8988T (cell line): ENCODE results near the gene TMEM204.

Source experiments
- DNase-seq: peaks from one replicate; pipeline ENCODE4 v3.0.0; 2011

The TMEM204 gene

GRCh38 chr16:1533443-1533951 is at the start of gene TMEM204:
Gene TMEM204, plus strand, starts transcription at chr16:1533666. Its CDS starts 610 bp downstream, at chr16:1534276.
- DNase-seq, result no peak

- DNase-seq, result no peak
These were observed 47.5 kb upstream of the TMEM204 start for GRCh38 chr16:1485847-1486496.

- DNase-seq, result no peak
These were observed 46.7 kb upstream of the TMEM204 start for GRCh38 chr16:1486551-1487390.

- DNase-seq, result no peak
These were observed 45.9 kb upstream of the TMEM204 start for GRCh38 chr16:1487395-1488053.

GRCh38 chr16:1488054-1488601 is 45.3 kb upstream of the TMEM204 start:
- no peak for DNase-seq

GRCh38 chr16:1488619-1489018 is 44.8 kb upstream of the TMEM204 start, which contains the start of gene PTX4:
Gene PTX4, minus strand, starts transcription at chr16:1488944. Its CDS starts 35 bp downstream, at chr16:1488909.
- no peak for DNase-seq

- DNase-seq, result no peak
These were observed 44.4 kb upstream of the TMEM204 start for GRCh38 chr16:1489077-1489476.

GRCh38 chr16:1491327-1491726 is 42.1 kb upstream of the TMEM204 start:
- DNase-seq, result no peak

GRCh38 chr16:1492082-1492922 is 41.2 kb upstream of the TMEM204 start:
- no peak for DNase-seq

GRCh38 chr16:1492923-1493745 is 40.3 kb upstream of the TMEM204 start, which contains the start of gene TELO2:
Gene TELO2, plus strand, starts transcription at chr16:1493360. Its CDS starts 922 bp downstream, at chr16:1494282.
- DNase-seq, result peak; percentile 84

- no peak for DNase-seq
These were observed 39.7 kb upstream of the TMEM204 start for GRCh38 chr16:1493746-1494094.

GRCh38 chr16:1494129-1494640 is 39.3 kb upstream of the TMEM204 start:
- peak; percentile 83 for DNase-seq

- no peak for DNase-seq
These were observed 38.8 kb upstream of the TMEM204 start for GRCh38 chr16:1494711-1495110.

GRCh38 chr16:1495211-1495888 is 38.1 kb upstream of the TMEM204 start:
- no peak for DNase-seq

- DNase-seq, result no peak
These were observed 37.6 kb upstream of the TMEM204 start for GRCh38 chr16:1495889-1496262.

GRCh38 chr16:1496464-1496863 is 37.0 kb upstream of the TMEM204 start:
- no peak for DNase-seq

GRCh38 chr16:1497014-1497598 is 36.4 kb upstream of the TMEM204 start:
- DNase-seq, result no peak

- DNase-seq, result no peak
These were observed 34.4 kb upstream of the TMEM204 start for GRCh38 chr16:1498899-1499676.
